ENCODE results near the gene PRCC. TPM values are rescaled to one million over a fixed set of nuclear protein-coding genes. Genes with fewer than 3 reads are reported as not detected.

PRCC gene
- total and polyA plus RNA-seq, 5 donors from 2014 or later: 35.5 to 67.8 (median 36.8) TPM

DNA sequence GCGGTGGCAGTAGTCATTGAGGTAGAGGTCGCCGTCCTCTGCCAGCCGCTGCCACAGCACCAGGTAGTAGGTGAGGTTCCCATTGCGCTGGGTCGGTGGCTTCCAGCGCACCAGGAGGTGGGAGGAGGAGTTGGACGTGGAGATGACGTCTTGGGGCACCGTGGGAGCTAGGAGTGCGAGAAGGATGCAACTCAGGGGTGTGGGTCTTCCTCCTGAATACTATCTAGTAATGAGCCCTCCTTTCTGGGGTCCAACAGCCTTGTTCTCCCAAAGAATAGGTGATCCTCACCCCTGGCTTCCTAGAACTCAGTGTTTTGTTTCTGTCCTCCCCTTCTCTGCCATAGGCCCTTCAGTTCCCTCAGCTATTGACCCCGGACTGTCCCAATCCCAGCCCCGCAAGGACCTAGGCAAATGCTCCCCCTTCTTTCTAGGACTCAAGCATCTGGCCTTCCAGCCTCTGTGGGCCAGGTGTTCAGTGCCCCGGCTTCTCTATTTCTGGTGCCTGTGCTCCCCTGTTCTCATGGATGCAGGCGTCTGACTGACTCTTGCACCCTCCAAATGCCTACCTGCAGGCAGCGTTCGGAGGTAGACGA, 78.7 kb downstream of the PRCC start:
- peak overlapping the region in 1 of 4 donors; percentile 21 for H3K4me3 Mint-ChIP-seq
- peaks cover 4 to 40% (median 8%) of the 10 kb centered on the region in 4 donors for H3K4me1 Mint-ChIP-seq
- H3K27me3 ChIP-seq (ENCODE audit: control insufficient read depth, insufficient read depth, low read length): peaks cover 21% of the 10 kb centered on the region

GRCh38 chr1:156846643-156847042, 79.3 kb downstream of the PRCC start:
- Histone ChIP-seq H3K4me3 (ENCODE audit: low read depth, low read length) (no peak overlapping the region), H3K4me1 (ENCODE audit: control insufficient read depth, insufficient read depth, low read length, poor library complexity, severe bottlenecking) (peaks cover 19% of the 10 kb centered on the region), H3K9me3 (ENCODE audit: control insufficient read depth in 2 of 2, low read length in 2 of 2) (no peaks in the 10 kb centered on the region), H3K27me3 (ENCODE audit: control insufficient read depth, insufficient read depth, low read length) (peaks cover 21% of the 10 kb centered on the region), H3K36me3 (ENCODE audit: control insufficient read depth, insufficient read depth, low read length) (no peaks in the 10 kb centered on the region), H3K27ac (ENCODE audit: insufficient read depth, low read length, poor library complexity, severe bottlenecking) (no peak overlapping the region)
- H3K9me3 Mint-ChIP-seq: no peaks in the 10 kb centered on the region
- no peak overlapping the region for H3K4me3 Mint-ChIP-seq
- H3K27me3 Mint-ChIP-seq: peaks cover 35% of the 10 kb centered on the region
- ATAC-seq (ENCODE audit: low read depth in 2 of 2) (no peak), DNase-seq (no peak)
- H3K36me3 Mint-ChIP-seq: no peaks in the 10 kb centered on the region
- H3K27ac Mint-ChIP-seq: no peak overlapping the region
- H3K4me1 Mint-ChIP-seq: peaks cover 4 to 40% (median 8%) of the 10 kb centered on the region in 4 donors

More for the DNA sequence above, 78.7 kb downstream of the PRCC start:
- Histone ChIP-seq H3K36me3 (ENCODE audit: control insufficient read depth, insufficient read depth, low read length) (no peaks in the 10 kb centered on the region), H3K4me3 (ENCODE audit: low read depth, low read length) (no peak overlapping the region), H3K27ac (ENCODE audit: insufficient read depth, low read length, poor library complexity, severe bottlenecking) (no peak overlapping the region), H3K9me3 (ENCODE audit: control insufficient read depth in 2 of 2, low read length in 2 of 2) (no peaks in the 10 kb centered on the region), H3K4me1 (ENCODE audit: control insufficient read depth, insufficient read depth, low read length, poor library complexity, severe bottlenecking) (peaks cover 19% of the 10 kb centered on the region)
- DNase-seq (no peak), ATAC-seq (ENCODE audit: low read depth in 2 of 2) (no peak)
- H3K27ac Mint-ChIP-seq: no peak overlapping the region
- no peaks in the 10 kb centered on the region for H3K9me3 Mint-ChIP-seq
- no peaks in the 10 kb centered on the region for H3K36me3 Mint-ChIP-seq
- H3K27me3 Mint-ChIP-seq: peaks cover 38% of the 10 kb centered on the region

DNA sequence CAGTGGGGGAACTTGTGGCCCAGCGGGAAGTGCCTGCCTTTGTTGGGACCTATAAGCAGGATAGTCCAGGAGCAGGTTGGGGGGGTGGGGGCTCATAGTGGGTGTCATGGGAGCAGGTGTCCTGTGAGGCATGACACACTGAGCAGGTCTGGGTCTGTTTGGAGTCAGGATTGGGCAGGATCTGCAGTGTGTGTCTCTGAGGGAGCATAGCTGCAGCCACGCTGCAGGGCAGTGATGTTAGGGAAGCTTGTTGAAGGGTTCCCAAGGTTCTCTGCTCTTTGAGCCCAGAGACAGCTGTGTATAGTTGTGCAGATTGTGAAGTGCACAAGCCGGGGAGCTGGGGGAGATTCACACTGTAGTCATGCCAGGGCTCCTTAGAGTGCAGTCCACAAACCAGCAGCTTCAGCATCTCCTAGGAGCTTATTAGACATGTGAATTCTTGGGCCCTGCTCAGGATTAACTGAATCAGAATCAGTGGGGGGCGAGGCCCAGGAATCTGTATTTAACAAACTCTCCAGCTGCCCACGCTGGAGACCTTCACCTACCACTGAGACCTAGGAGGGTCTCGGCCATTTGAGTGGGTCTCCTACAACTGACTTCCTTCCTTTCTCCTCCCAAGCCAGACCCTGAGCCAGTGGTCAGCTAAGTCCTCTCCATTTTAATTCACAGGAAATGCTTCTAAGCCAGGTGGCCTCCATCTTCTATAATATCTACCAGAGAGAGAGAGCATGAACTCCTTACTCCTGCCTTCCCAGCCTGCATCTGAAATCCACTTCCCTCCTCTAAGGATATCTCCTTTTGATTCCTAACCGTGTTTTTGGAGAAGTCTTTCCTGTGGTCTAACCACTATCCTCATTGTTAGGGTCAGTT, 80.5 kb downstream of the PRCC start:
- Histone ChIP-seq H3K36me3 (ENCODE audit: control insufficient read depth, insufficient read depth, low read length) (no peaks in the 10 kb centered on the region), H3K27me3 (ENCODE audit: control insufficient read depth, insufficient read depth, low read length) (peaks cover 16% of the 10 kb centered on the region), H3K4me1 (ENCODE audit: control insufficient read depth, insufficient read depth, low read length, poor library complexity, severe bottlenecking) (peaks cover 19% of the 10 kb centered on the region), H3K4me3 (ENCODE audit: low read depth, low read length) (no peak overlapping the region), H3K9me3 (ENCODE audit: control insufficient read depth in 2 of 2, low read length in 2 of 2) (no peaks in the 10 kb centered on the region), H3K27ac (ENCODE audit: insufficient read depth, low read length, poor library complexity, severe bottlenecking) (no peak overlapping the region)
- ATAC-seq (ENCODE audit: low read depth in 2 of 2) (no peak), DNase-seq (no peak)
- H3K36me3 Mint-ChIP-seq: no peaks in the 10 kb centered on the region
- H3K9me3 Mint-ChIP-seq: no peaks in the 10 kb centered on the region
- H3K4me3 Mint-ChIP-seq: peak overlapping the region in 1 of 4 donors; percentile 56
- H3K27me3 Mint-ChIP-seq: peaks cover 32% of the 10 kb centered on the region
- peak overlapping the region in 2 of 3 donors; percentile 50 to 87 for H3K27ac Mint-ChIP-seq
- peaks cover 4 to 40% (median 8%) of the 10 kb centered on the region in 4 donors for H3K4me1 Mint-ChIP-seq

DNA sequence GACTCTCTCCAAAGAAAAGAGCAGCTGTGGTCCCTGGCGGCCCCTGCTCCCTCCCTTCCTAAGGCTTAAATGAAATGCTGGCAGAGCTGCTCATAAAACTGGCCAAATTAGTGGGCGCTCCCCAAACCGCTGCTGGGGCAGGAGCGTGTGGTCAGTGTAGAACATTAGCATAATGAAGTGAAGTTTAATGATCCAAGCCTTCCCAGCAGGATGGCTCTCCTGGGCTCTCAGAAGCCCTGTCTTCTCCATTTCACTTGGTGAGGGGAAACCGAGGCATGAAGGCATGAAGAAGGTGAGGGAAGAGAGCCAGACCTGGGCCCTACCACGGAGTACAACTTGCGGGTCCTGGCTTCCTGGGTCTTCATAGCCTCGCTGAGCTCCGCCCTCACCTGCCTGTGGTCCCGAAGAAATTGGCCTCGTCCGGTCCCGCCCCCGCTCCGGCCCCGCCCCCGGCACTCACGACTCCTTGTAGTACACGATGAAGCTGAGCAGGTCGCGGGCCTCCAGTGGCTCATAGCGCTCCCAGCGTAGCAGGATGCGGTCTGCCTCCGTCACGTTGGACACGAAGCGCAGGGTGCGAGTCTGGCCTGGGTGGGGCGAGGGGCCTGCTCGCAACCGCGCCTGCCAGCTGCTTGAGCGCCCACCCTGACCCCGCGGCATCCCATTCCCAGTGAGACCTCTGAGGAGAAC, 81.3 kb downstream of the PRCC start:
- Mint-ChIP-seq H3K36me3 (no peaks in the 10 kb centered on the region), H3K27me3 (peaks cover 32% of the 10 kb centered on the region), H3K9me3 (no peaks in the 10 kb centered on the region), H3K4me1 (peaks cover 4 to 40% (median 8%) of the 10 kb centered on the region in 4 donors), H3K4me3 (peak overlapping the region; percentile 2 to 74 (median 44)), H3K27ac (peak overlapping the region in 2 of 3 donors; percentile 67 to 87)
- H3K27ac ChIP-seq (ENCODE audit: insufficient read depth, low read length, poor library complexity, severe bottlenecking): no peak overlapping the region
- DNase-seq: peak; percentile 56 to 89 (median 62)
- H3K4me1 ChIP-seq (ENCODE audit: control insufficient read depth, insufficient read depth, low read length, poor library complexity, severe bottlenecking): peaks cover 19% of the 10 kb centered on the region
- H3K4me3 ChIP-seq (ENCODE audit: low read depth, low read length): peak overlapping the region; percentile 31
- no peaks in the 10 kb centered on the region for H3K36me3 ChIP-seq (ENCODE audit: control insufficient read depth, insufficient read depth, low read length)
- ATAC-seq (ENCODE audit: low read depth in 2 of 2): peak; percentile 78 to 86
- H3K27me3 ChIP-seq (ENCODE audit: control insufficient read depth, insufficient read depth, low read length): peaks cover 16% of the 10 kb centered on the region
- no peaks in the 10 kb centered on the region for H3K9me3 ChIP-seq (ENCODE audit: control insufficient read depth in 2 of 2, low read length in 2 of 2)

GRCh38 chr1:156849151-156849496, 81.8 kb downstream of the PRCC start:
- peaks cover 4 to 37% (median 6%) of the 10 kb centered on the region in 4 donors for H3K4me1 Mint-ChIP-seq
- Histone ChIP-seq H3K36me3 (ENCODE audit: control insufficient read depth, insufficient read depth, low read length) (no peaks in the 10 kb centered on the region), H3K4me3 (ENCODE audit: low read depth, low read length) (no peak overlapping the region), H3K27ac (ENCODE audit: insufficient read depth, low read length, poor library complexity, severe bottlenecking) (no peak overlapping the region), H3K4me1 (ENCODE audit: control insufficient read depth, insufficient read depth, low read length, poor library complexity, severe bottlenecking) (peaks cover 19% of the 10 kb centered on the region), H3K9me3 (ENCODE audit: control insufficient read depth in 2 of 2, low read length in 2 of 2) (no peaks in the 10 kb centered on the region), H3K27me3 (ENCODE audit: control insufficient read depth, insufficient read depth, low read length) (peaks cover 16% of the 10 kb centered on the region)
- H3K36me3 Mint-ChIP-seq: no peaks in the 10 kb centered on the region
- peaks cover 27% of the 10 kb centered on the region for H3K27me3 Mint-ChIP-seq
- H3K9me3 Mint-ChIP-seq: no peaks in the 10 kb centered on the region
- ATAC-seq (ENCODE audit: low read depth in 2 of 2) (no peak), DNase-seq (no peak)
- peak overlapping the region; percentile 32 to 87 (median 67) for H3K27ac Mint-ChIP-seq
- H3K4me3 Mint-ChIP-seq: peak overlapping the region; percentile 2 to 74 (median 44)

Other genes with a start within 250 kb of the PRCC start
- 0.10 TPM for gene IQGAP3, start 195.0 kb upstream of the PRCC start, total RNA-seq
- under 1 TPM; 0.05 to 0.98 (median 0.41) TPM for gene IQGAP3, start 195.0 kb upstream of the PRCC start, polyA plus RNA-seq
- gene TTC24, start 187.8 kb upstream of the PRCC start, total RNA-seq: 2.3 TPM
- gene TTC24, start 187.8 kb upstream of the PRCC start, polyA plus RNA-seq: under 1 TPM in 3 of 4 donors, not detected in 1; 0.34 to 0.65 (median 0.35) TPM
- gene NAXE, start 175.8 kb upstream of the PRCC start, total RNA-seq: 29.2 TPM
- gene NAXE, start 175.8 kb upstream of the PRCC start, polyA plus RNA-seq: 100 to 1,000 TPM in 1 of 4 donors, 10 to 100 TPM in 3; 87.3 to 102 (median 92.2) TPM
- 27.5 TPM for gene GPATCH4, start 166.1 kb upstream of the PRCC start, total RNA-seq
- gene GPATCH4, start 166.1 kb upstream of the PRCC start, polyA plus RNA-seq: 10 to 100 TPM; 20.2 to 34.6 (median 27.6) TPM
- not detected for gene HAPLN2, start 148.1 kb upstream of the PRCC start, total RNA-seq
- not detected for gene HAPLN2, start 148.1 kb upstream of the PRCC start, polyA plus RNA-seq
- not detected for gene BCAN, start 125.4 kb upstream of the PRCC start, total RNA-seq
- gene BCAN, start 125.4 kb upstream of the PRCC start, polyA plus RNA-seq: not detected
- gene NES, start 90.1 kb upstream of the PRCC start, total RNA-seq: 0.10 TPM
- not detected for gene NES, start 90.1 kb upstream of the PRCC start, polyA plus RNA-seq
- gene CRABP2, start 62.0 kb upstream of the PRCC start, total RNA-seq: 5.1 TPM
- not detected for gene CRABP2, start 62.0 kb upstream of the PRCC start, polyA plus RNA-seq
- 19.0 TPM for gene METTL25B, start 39.1 kb upstream of the PRCC start, total RNA-seq
- 1 to 10 TPM; 4.3 to 8.7 (median 7.2) TPM for gene METTL25B, start 39.1 kb upstream of the PRCC start, polyA plus RNA-seq
- gene ISG20L2, start 38.8 kb upstream of the PRCC start, total RNA-seq: 76.7 TPM
- 10 to 100 TPM; 15.8 to 17.8 (median 17.0) TPM for gene ISG20L2, start 38.8 kb upstream of the PRCC start, polyA plus RNA-seq
- 18.2 TPM for gene MRPL24, start 26.4 kb upstream of the PRCC start, total RNA-seq
- 10 to 100 TPM; 72.5 to 86.4 (median 79.3) TPM for gene MRPL24, start 26.4 kb upstream of the PRCC start, polyA plus RNA-seq
- 87.6 TPM for gene HDGF, start 15.9 kb upstream of the PRCC start, total RNA-seq
- gene HDGF, start 15.9 kb upstream of the PRCC start, polyA plus RNA-seq: 10 to 100 TPM; 26.9 to 50.2 (median 36.7) TPM
- 158 TPM for gene SH2D2A, start 49.3 kb downstream of the PRCC start, total RNA-seq
- 10 to 100 TPM; 27.3 to 36.4 (median 31.2) TPM for gene SH2D2A, start 49.3 kb downstream of the PRCC start, polyA plus RNA-seq
- 0.07 TPM for gene INSRR, start 91.6 kb downstream of the PRCC start, total RNA-seq
- gene INSRR, start 91.6 kb downstream of the PRCC start, polyA plus RNA-seq: not detected
- gene NTRK1, start 93.3 kb downstream of the PRCC start, total RNA-seq: 0.91 TPM
- gene NTRK1, start 93.3 kb downstream of the PRCC start, polyA plus RNA-seq: under 1 TPM in 3 of 4 donors, not detected in 1; 0.06 to 0.44 (median 0.10) TPM
- gene PEAR1, start 126.2 kb downstream of the PRCC start, total RNA-seq: 1.3 TPM
- gene PEAR1, start 126.2 kb downstream of the PRCC start, polyA plus RNA-seq: not detected
- not detected for gene LRRC71, start 153.1 kb downstream of the PRCC start, total RNA-seq
- gene LRRC71, start 153.1 kb downstream of the PRCC start, polyA plus RNA-seq: not detected